ENCODE measurements around the gene AOAH.

DNA sequence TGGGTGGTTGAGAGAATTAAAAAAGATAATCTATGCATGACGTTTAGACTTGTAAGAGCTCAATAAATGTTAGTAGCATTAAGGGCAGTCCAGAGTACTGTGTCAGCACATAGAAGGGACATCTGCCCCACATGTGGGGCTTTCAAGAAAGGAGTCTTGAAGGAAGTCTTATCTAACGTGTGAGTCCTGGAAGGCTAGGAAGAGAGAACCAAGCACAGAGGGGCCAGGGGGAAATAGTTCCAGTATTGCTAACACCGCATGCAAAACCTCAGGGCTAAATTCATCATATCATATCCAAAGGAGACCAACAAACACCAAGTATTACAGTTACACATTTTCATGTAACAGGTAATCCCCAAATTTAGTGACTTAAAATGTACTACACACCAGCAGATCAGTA lies 122.7 kb downstream of the AOAH start:
- no peak for TF ChIP-seq SMC3 (IDR thresholded peaks at IDR 0.05; ENCODE audit: low read length)
- no peak for TF ChIP-seq ZNF121 (CRISPR knock-in tag; IDR thresholded peaks at IDR 0.05)
- TF ChIP-seq, protein P1, sequence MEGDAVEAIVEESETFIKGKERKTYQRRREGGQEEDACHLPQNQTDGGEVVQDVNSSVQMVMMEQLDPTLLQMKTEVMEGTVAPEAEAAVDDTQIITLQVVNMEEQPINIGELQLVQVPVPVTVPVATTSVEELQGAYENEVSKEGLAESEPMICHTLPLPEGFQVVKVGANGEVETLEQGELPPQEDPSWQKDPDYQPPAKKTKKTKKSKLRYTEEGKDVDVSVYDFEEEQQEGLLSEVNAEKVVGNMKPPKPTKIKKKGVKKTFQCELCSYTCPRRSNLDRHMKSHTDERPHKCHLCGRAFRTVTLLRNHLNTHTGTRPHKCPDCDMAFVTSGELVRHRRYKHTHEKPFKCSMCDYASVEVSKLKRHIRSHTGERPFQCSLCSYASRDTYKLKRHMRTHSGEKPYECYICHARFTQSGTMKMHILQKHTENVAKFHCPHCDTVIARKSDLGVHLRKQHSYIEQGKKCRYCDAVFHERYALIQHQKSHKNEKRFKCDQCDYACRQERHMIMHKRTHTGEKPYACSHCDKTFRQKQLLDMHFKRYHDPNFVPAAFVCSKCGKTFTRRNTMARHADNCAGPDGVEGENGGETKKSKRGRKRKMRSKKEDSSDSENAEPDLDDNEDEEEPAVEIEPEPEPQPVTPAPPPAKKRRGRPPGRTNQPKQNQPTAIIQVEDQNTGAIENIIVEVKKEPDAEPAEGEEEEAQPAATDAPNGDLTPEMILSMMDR (CRISPR knock-in tag; IDR thresholded peaks at IDR 0.05) = no peak
- TF ChIP-seq GABPA (IDR thresholded peaks at IDR 0.05; ENCODE audit: low read depth, low read length) = no peak
- no peak for TF ChIP-seq GABPA (CRISPR knock-in tag; IDR thresholded peaks at IDR 0.05; ENCODE audit: low read depth)
- no peak for TF ChIP-seq HNRNPLL (IDR thresholded peaks at IDR 0.05; ENCODE audit: low read depth, low read length, poor library complexity, severe bottlenecking)
- TF ChIP-seq CREB1 (IDR thresholded peaks at IDR 0.05) = no peak
- TF ChIP-seq CREB1 (CRISPR knock-in tag; IDR thresholded peaks at IDR 0.05) = no peak
- no peak for TF ChIP-seq EZH2 (conservative IDR thresholded peaks at IDR 0.05; ENCODE audit: low read depth, low read length)
- no peak for TF ChIP-seq SMAD1 (CRISPR knock-in tag; IDR thresholded peaks at IDR 0.05; ENCODE audit: borderline replicate concordance, low read depth)

All from HepG2 (cell line).